Smooth muscle cell (in vitro differentiated cells): ENCODE measurements around the gene CCDC30. TPM values are rescaled to one million over a fixed set of nuclear protein-coding genes. Genes with fewer than 3 reads are reported as not detected.
A peak's percentile ranks its signal among the peaks of the same experiment; 100 is the strongest.

Experiments used
- DNase-seq: peaks from one replicate; lab custom pipeline; 2025; ENCODE audit not compliant: unreplicated experiment; lab: John Stamatoyannopoulos, UW
- H2AFZ ChIP-seq: fragments of 200-600 bp; sonication (generic); 2 replicates; pipeline ENCODE4 v1.6.0; 2016; ENCODE audit warnings: antibody characterized with exemption, low read depth, mild to moderate bottlenecking
- H3F3A ChIP-seq: fragments of 200-600 bp; sonication (generic); 2 replicates; pipeline ENCODE4 v1.6.0; 2017; ENCODE audit warnings: antibody characterized with exemption, low read depth
- H3K27ac ChIP-seq: fragments of 200-600 bp; sonication (generic); 2 replicates; pipeline ENCODE4 v1.5.1; 2016; ENCODE audit warnings: low read depth, mild to moderate bottlenecking
- H3K27me3 ChIP-seq: fragments of 200-600 bp; sonication (generic); 2 replicates; pipeline ENCODE4 v1.6.1; 2016; ENCODE audit warnings: low read depth, mild to moderate bottlenecking
- H3K36me3 ChIP-seq: fragments of 200-600 bp; sonication (generic); 2 replicates; pipeline ENCODE4 v1.5.1; 2016; ENCODE audit warnings: low read depth
- H3K4me1 ChIP-seq: fragments of 200-600 bp; sonication (generic); 2 replicates; pipeline ENCODE4 v1.5.1; 2016; ENCODE audit warnings: low read depth
- H3K4me2 ChIP-seq: fragments of 200-600 bp; sonication (generic); 2 replicates; pipeline ENCODE4 v1.6.0; 2016; ENCODE audit warnings: mild to moderate bottlenecking
- H3K4me3 ChIP-seq: fragments of 200-600 bp; sonication (generic); 2 replicates; pipeline ENCODE4 v1.5.1; 2016; ENCODE audit warnings: mild to moderate bottlenecking
- H3K79me2 ChIP-seq: fragments of 200-600 bp; sonication (generic); 2 replicates; pipeline ENCODE4 v1.6.0; 2016; ENCODE audit warnings: low read depth, mild to moderate bottlenecking
- H3K9ac ChIP-seq: fragments of 200-600 bp; sonication (generic); 2 replicates; pipeline ENCODE4 v1.6.0; 2016; ENCODE audit warnings: low read depth
- H3K9me3 ChIP-seq: fragments of 200-600 bp; sonication (generic); replicated peaks from 2 replicates; pipeline ENCODE4 v1.5.1; 2016; ENCODE audit warnings: low read depth
- H4K20me1 ChIP-seq: fragments of 200-600 bp; sonication (generic); 2 replicates; pipeline ENCODE4 v1.6.0; 2016; ENCODE audit warnings: low read depth
- WGBS: methylation state at CpG from one replicate; pipeline ENCODE4 v1.1.7; 2016; ENCODE audit warnings: low lambda C conversion rate; 5-methylcytosine and 5-hydroxymethylcytosine counted together
- polyA plus RNA-seq: library from polyadenylated mRNA; unstranded; fragments of >200 nt; fragmentation: Nextera tagmentation; extraction: Ambion mirVana; gene quantifications from 2 replicates; pipeline ENCODE4 v1.2.1, GENCODE V29; 2016
- total RNA-seq: library from RNA; depleted of rRNA; stranded (reverse); fragments of >200 nt; gene quantifications from 2 replicates; pipeline ENCODE4 v1.2.3, GENCODE V29; 2014
- TF ChIP-seq, protein P1 (sequence below): fragments of 200-600 bp; sonication (generic); IDR thresholded peaks from 2 replicates; pipeline ENCODE4 v1.5.1; 2017; ENCODE audit warnings: borderline replicate concordance, mild to moderate bottlenecking, antibody characterized with exemption; ENCODE audit not compliant: insufficient read depth, poor library complexity, severe bottlenecking

Gene CCDC30
- total and polyA plus RNA-seq, 2 experiments from 2014 or later, result 1.2 to 1.6 TPM

DNA sequence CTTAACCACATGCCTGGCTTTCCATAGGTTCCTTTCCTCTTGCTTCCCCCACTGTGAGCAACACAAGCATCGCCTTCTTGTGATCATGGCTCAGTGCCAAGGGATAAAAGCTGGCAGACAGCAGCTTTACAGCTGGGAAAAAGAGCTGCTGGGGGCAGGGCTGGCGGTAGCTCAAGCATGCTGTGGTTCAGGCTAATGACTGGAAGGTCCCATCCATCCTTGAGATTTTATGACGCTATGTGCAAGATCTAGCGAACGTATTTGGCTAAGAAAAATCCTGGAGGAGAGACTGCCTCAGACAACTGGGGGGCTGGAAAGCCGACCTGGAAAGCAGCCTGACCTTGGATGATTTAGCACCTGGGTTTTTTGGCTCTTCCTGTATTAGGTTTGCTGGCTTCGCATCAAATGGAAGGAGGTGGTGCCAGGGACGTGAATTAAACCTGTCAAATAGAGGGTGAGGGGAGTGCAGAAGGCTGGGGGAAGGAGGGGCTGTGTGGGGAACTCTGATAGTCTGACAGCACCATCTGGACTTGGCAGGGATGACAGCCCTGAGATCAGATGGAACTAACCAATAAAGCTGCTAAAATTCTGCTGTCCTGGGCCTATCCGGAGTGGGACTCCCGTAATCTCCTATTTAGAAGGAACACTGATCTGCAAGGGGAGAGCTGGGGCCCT is 42.0 kb upstream of the CCDC30 start:
- Histone ChIP-seq H3F3A (no peaks in the 10 kb centered on the region), H3K4me3 (no peak overlapping the region), H3K4me2 (peak overlapping the region; percentile 81), H3K36me3 (no peaks in the 10 kb centered on the region), H3K9ac (no peak overlapping the region), H3K4me1 (peaks cover 12% of the 10 kb centered on the region), H2AFZ (no peak overlapping the region), H3K9me3 (no peaks in the 10 kb centered on the region), H3K27me3 (no peaks in the 10 kb centered on the region), H4K20me1 (no peaks in the 10 kb centered on the region), H3K27ac (peak overlapping the region; percentile 71), H3K79me2 (no peaks in the 10 kb centered on the region)
- DNase-seq, result peak; percentile 17
- WGBS, result 40% methylated on average over 10 of the region's 10 CpGs
- TF ChIP-seq, protein P1, sequence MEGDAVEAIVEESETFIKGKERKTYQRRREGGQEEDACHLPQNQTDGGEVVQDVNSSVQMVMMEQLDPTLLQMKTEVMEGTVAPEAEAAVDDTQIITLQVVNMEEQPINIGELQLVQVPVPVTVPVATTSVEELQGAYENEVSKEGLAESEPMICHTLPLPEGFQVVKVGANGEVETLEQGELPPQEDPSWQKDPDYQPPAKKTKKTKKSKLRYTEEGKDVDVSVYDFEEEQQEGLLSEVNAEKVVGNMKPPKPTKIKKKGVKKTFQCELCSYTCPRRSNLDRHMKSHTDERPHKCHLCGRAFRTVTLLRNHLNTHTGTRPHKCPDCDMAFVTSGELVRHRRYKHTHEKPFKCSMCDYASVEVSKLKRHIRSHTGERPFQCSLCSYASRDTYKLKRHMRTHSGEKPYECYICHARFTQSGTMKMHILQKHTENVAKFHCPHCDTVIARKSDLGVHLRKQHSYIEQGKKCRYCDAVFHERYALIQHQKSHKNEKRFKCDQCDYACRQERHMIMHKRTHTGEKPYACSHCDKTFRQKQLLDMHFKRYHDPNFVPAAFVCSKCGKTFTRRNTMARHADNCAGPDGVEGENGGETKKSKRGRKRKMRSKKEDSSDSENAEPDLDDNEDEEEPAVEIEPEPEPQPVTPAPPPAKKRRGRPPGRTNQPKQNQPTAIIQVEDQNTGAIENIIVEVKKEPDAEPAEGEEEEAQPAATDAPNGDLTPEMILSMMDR, result no peak

DNA sequence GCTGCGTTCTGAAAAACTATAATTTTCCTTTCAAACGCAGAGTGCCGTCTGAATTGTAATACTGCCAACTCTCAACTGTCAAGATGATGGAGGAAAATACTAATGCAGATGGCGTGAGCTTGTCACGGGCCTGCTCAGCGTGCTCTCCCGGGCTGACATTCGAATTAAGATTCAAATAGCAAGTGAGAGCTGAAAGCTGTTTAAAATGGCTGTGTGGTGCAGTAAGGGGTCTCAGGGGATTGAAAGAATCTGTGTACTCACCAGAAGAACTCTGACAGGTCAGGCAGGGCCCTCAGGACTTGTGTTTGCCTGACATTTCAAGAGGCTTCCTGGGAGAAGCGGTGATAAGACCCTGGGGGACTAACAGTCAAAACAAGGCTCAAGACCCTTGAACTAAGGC is 40.3 kb upstream of the CCDC30 start:
- no peaks in the 10 kb centered on the region for H3K79me2 ChIP-seq
- no peak overlapping the region for H3K4me2 ChIP-seq
- H3K36me3 ChIP-seq, result no peaks in the 10 kb centered on the region
- TF ChIP-seq, protein P1, result no peak
- H3K27me3 ChIP-seq, result no peaks in the 10 kb centered on the region
- H3K4me1 ChIP-seq, result peaks cover 12% of the 10 kb centered on the region
- no peak overlapping the region for H3K4me3 ChIP-seq
- no peak for DNase-seq
- H4K20me1 ChIP-seq, result no peaks in the 10 kb centered on the region
- H3K9me3 ChIP-seq, result no peaks in the 10 kb centered on the region
- H3F3A ChIP-seq, result no peaks in the 10 kb centered on the region
- WGBS, result 83% methylated on average over 9 of the region's 9 CpGs
- no peak overlapping the region for H2AFZ ChIP-seq
- H3K9ac ChIP-seq, result no peak overlapping the region
- H3K27ac ChIP-seq, result no peak overlapping the region

DNA sequence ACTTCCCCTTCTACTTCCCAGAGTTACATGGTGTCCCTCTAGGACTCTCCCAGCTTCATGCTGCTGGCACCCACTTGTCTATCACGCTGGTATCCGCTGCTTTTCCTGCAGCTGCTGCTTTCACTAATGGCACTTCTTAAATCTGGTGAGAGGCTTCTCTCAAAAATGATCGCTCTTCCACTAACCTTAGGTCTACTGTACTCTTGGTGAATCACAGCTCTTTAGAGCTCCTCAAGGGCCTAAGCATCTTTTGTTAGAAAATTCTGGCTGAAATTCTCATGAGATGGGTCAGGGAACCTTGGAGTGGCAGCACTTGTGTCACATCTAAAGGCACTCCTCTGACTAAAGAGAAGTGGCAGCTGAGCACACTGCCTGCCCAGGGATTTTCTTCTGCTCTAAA is 39.4 kb upstream of the CCDC30 start:
- H2AFZ ChIP-seq, result peak overlapping the region; percentile 31
- 88% methylated on average over 3 of the region's 3 CpGs for WGBS
- no peak overlapping the region for H3K9ac ChIP-seq

More for the DNA sequence above, 39.4 kb upstream of the CCDC30 start:
- Histone ChIP-seq H3F3A (no peaks in the 10 kb centered on the region), H3K4me3 (no peak overlapping the region), H3K27ac (no peak overlapping the region), H3K36me3 (no peaks in the 10 kb centered on the region), H3K4me1 (peaks cover 12% of the 10 kb centered on the region), H3K4me2 (peak overlapping the region; percentile 4), H4K20me1 (no peaks in the 10 kb centered on the region), H3K27me3 (no peaks in the 10 kb centered on the region), H3K79me2 (no peaks in the 10 kb centered on the region), H3K9me3 (no peaks in the 10 kb centered on the region)
- TF ChIP-seq, protein P1, result no peak
- DNase-seq, result no peak
